Left hindlimb (tissue), 1 donor: Measurements from ENCODE around the gene NSDHL.
"Not testable (repeated sequence)": the region's sequence is repeated elsewhere in the genome, so short reads cannot be mapped to it uniquely, and the experiment has no call there.

Experiments
- DNase-seq: peaks from one replicate; pipeline ENCODE4 v3.0.0-alpha.2; 2018

NSDHL gene

DNA sequence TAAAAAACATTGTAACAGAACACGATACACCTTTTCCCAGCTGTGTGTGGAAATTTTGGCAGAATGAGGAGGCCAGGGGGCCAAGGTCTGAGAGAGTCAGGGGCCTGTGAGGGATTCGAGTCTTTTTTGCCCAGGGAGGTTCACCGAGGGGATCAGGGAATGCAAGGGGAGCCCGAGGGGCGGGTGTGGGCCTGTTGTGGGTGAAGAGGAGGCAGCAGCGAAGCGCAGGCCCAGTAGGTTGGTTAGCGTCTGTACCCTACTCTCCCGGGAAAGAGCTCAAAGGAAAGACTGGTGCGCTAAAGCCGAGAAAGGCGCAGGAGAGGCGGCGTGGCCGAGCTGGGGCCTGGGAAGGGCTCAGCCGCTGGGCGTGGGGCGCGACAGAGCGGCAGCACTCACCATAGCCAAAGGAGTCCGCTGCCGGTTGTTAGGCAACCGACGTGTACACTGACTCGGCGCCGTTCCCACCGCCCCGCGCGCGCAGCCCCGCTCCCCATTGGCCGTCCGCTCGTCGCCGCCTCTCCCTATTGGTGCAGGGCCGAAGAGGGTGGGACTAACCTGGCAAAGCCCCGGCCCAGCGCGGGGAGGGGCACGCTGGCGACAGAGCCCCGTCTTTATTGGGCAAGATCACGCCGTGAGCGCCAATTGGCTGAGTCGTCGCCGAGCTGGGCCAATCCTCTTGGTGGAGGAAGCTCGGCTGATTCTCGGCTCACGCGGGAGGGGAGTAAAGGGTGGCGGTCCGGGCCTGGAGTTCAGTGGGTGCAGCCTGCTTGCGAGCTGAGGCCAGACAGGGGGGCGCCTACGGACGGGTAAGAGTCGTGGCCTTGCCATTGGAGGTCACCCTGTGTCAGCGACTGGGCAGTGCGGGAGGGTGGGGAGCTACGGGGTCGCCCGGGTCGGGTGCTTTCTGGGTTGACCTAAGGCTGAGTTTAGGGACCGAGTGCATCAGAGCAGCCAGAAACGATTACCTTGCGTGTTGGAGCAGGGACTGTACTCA, at the start of gene NSDHL, which contains the start of gene CETN2:
NSDHL (plus strand) TSS at position 752 of the 994 bp plus-strand sequence. CDS start 15,262 bp downstream, outside the sequence.
CETN2 (minus strand) TSS at position 446 of the 994 bp plus-strand sequence; CDS start at position 399, 47 bp downstream.
- DNase-seq = peak; percentile 98

DNA sequence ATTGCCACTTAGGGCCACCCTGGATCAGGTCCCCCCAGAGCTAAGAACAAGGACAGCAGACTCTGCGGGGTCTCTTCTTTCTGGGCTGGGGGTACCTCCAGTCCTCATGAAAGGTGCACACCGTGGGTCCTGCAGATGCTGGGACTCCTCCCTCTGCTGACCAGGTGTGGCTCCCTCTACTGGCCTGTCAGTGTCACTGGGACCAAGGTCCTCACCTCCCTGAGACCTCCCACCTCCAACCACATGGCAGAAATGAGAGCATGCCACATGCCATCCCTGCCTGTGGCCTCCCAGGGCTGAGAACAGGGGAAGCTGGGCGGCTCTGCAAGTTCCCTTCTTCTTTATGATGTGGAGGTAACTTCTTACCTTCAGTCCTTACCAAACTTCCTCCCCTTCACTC, 43.8 kb upstream of the NSDHL start:
- not testable (repeated sequence) for DNase-seq

- no peak for DNase-seq
Observed at GRCh38 chrX:152798945-152799344, 31.9 kb upstream of the NSDHL start.

- no peak for DNase-seq
Observed at GRCh38 chrX:152806035-152806434, 24.8 kb upstream of the NSDHL start.

DNA sequence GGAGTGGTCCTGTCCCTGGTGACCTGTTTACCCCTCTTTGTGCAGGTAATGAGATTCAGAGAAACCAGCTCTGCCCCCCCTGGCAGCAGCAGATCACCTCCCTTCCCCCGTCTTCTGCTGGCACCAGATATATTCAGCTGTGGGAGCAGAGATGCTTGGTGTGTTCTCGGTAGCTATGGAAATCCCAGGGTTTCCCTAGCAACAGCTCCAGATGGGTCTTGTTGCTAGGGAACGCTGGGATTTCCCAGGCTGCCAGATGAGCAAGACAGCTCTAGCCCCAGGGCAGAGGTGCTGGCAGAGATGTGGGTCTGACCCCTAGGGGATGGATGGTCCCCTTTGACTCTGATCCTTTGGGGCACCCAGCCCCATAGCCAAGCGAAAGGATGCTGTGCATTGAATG, 20.5 kb upstream of the NSDHL start:
- no peak for DNase-seq

DNA sequence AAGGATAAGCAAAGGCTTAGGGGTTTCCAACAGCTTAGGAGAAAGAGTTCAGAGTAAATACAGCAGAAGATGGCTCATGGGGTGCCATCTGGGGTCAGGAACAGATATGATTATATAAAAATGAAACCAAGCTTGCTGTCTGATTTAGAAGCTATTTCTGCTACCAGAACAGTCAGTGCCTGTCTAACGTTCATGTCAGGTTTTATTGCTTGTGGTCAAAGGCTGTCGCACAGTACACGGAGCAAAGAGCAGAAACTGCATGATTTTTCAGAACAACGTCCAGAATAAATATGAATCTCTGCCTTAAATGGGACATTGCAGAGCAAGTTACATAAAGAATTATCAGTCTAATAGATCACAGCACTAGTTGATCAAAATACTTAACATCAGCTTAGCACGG, 17.7 kb upstream of the NSDHL start:
- no peak for DNase-seq

DNA sequence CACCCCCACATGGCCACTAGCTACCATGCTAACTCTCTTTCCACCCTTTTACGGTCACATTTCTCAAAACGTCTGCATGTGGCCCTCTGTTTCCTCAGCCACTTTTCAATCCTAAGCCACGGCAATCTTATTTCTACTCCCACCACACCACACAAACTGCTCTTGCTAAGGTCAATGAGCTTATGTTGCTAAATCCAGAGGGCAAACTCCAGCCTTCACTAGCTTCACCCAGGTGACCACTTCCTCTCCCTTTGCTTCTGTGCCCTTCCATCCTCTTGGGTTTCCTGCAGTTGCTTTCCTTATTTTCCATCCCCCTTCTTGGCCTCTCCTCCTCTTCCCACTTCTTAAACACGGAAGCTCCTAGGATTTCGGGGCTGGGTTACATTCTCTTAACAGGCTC, 16.8 kb upstream of the NSDHL start:
- no peak for DNase-seq

- no peak for DNase-seq
Observed at GRCh38 chrX:152817078-152817764, 13.6 kb upstream of the NSDHL start.

- no peak for DNase-seq
Observed at GRCh38 chrX:152818356-152818755, 12.5 kb upstream of the NSDHL start.

DNA sequence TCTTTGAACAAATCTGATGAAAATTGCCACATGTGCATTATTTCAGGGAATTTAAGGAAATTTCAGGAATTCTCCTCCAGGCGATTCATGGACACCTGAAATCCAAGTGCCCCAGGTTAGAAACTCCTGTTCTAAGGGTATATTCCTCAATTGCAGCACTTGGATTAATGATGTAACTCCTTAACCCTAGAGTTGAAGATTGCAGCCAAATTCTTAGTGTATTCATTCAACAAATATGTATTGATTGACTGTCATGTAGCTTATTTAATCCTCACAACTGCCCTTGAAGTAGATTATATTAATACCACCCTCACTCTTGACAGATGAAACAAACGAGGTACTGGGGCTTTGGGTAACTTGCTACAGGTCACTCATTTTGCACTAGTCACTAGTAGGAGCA, 11.6 kb upstream of the NSDHL start:
- DNase-seq = no peak

DNA sequence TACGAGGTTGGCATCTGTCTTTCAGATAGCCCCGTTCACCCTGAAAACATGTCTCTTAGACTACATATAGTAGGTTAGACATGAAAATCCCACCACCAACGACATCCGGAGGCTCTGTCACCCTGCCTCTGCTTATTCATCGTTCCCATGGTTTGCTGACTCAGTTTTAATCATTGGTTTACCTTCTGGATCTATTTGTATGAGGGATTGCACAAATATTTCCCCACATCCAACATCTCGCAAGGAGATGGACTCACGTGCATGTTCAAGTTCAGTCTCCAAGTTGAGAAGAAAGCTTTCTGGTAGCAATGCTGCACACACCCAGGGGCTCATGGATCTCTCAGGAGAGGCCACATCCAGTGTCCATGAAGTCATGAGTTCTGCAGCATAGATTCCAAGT, 11.1 kb upstream of the NSDHL start:
- no peak for DNase-seq

- no peak for DNase-seq
Observed at GRCh38 chrX:152821145-152821765, 9.6 kb upstream of the NSDHL start.

GRCh38 chrX:152822383-152823086, 8.3 kb upstream of the NSDHL start:
- DNase-seq = no peak

GRCh38 chrX:152823657-152824056, 7.2 kb upstream of the NSDHL start:
- DNase-seq = no peak

DNA sequence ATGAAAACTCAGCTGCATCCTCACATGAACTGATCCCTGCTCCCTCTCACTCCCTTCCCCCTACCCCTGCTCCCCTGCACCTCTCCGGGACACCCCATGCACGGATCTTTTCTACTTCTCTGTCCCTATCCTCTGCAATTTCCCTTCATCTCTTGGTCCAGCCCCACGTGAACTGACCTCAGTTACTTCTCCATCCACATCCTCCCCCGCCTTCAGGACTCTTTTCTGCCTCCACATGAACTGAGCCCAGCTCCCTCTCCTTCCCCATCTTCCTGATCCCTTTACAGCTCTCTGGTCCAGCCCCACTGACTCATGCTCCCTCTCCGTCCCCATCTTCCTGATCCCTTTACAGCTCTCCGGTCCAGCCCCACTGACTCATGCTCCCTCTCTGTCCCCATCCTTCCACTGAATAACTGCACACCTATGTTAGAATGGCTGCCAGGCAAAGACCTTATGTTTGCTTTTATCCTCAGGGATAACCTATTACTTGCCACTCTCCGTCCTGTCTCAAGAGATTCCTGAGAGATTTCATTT, 6.0 kb upstream of the NSDHL start:
- no peak for DNase-seq

DNA sequence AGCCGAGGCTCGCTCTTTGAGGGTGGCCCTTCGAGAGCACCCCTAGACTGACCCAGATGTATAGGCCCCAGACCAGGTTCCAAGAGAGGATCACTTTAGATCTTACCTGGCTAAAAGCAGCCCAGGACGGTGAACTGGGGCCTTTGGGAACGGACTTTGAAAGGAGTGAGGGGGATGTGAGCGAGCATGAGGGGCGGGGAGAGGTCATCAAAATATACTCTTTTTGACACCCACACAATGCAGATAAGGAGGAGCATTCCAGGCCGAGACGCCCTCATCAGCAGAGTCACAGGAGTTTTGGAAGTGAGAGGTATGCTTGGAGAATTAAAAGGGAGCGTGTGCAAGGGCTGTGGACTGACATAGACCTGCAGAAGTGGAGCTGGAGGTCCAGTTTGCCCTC, 528 bp downstream of the NSDHL start:
- DNase-seq = no peak

GRCh38 chrX:152832520-152832919, 1.7 kb downstream of the NSDHL start:
- no peak for DNase-seq

GRCh38 chrX:152833378-152833777, 2.5 kb downstream of the NSDHL start:
- no peak for DNase-seq

DNA sequence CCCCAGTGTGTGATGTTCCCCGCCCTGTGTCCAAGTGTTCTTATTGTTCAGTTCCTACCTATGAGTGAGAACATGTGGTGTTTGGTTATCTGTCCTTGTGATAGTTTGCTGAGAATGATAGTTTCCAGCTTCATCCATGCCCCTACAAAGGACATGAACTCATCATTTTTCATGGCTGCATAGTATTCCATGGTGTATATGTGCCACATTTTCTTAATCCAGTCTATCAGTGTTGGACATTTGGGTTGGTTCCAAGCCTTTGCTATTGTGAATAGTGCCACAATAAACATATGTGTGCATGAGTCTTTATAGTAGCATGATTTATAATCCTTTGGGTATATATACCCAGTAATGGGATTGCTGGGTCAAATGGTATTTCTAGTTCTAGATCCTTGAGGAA, 4.6 kb downstream of the NSDHL start:
- DNase-seq = not testable (repeated sequence)

- DNase-seq = no peak
Observed at GRCh38 chrX:152842772-152843338, 12.0 kb downstream of the NSDHL start.

DNA sequence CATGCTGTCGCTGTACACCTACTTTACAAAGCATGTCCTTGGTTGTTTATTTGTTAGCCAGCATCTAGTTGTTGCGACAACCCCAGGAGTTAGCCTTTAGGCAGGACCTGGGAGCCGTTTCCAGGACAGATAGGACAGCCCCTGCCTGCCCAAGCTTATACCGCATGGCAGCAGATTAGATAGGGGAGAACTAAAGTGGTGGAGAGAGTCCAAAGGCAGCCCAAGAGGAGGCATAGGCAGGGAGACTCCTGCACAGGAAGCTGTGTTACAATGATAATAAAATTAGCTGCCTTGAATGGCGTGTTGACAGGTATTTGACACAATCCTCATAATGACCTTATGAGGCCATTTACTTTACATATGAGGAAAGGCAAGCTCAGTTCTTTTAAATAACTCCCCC, 13.0 kb downstream of the NSDHL start:
- DNase-seq = no peak

- DNase-seq = no peak
Observed at GRCh38 chrX:152844256-152844655, 13.4 kb downstream of the NSDHL start.
